WTC11 (cell line): ENCODE measurements around the gene PRAME. TPM values are rescaled to one million over a fixed set of nuclear protein-coding genes. Genes with fewer than 3 reads are reported as not detected.

Source experiments
- ATAC-seq: fragments of 200-7000 bp; cut with Tn5 transposase; 2 replicates; pipeline ENCODE4 v1.10.0; 2021; ENCODE audit warnings: mild to moderate bottlenecking, moderate library complexity
- CTCF ChIA-PET: fragments of 300-600 bp; sonication (Branson Sonifier 250); formaldehyde crosslinking; loops from one replicate; lab custom pipeline; 2021; ENCODE audit warnings: antibody characterized with exemption; lab: Charles Lee
- POLR2A ChIA-PET: fragments of 350-600 bp; sonication (Branson Sonifier 250); formaldehyde crosslinking; loops from one replicate; lab custom pipeline; 2021; ENCODE audit warnings: antibody characterized with exemption; lab: Charles Lee
- DNase-seq: peaks from one replicate; pipeline ENCODE4 v3.0.0; 2021; ENCODE audit warnings: low spot score
- H3K27ac Mint-ChIP-seq: 2 replicates; pipeline ENCODE4 v1.8.0; 2021; ENCODE audit warnings: mixed read lengths
- H3K27me3 Mint-ChIP-seq: 2 replicates; pipeline ENCODE4 v1.8.0; 2021; ENCODE audit warnings: low read depth, mild to moderate bottlenecking, moderate library complexity, mixed read lengths
- H3K36me3 Mint-ChIP-seq: 2 replicates; pipeline ENCODE4 v1.8.0; 2021; ENCODE audit warnings: mixed read lengths
- H3K4me1 Mint-ChIP-seq: 2 replicates; pipeline ENCODE4 v1.8.0; 2022; ENCODE audit warnings: mixed read lengths
- H3K4me3 Mint-ChIP-seq: 2 replicates; pipeline ENCODE4 v1.8.0; 2021; ENCODE audit warnings: mild to moderate bottlenecking, moderate library complexity, mixed read lengths
- H3K9me3 Mint-ChIP-seq: 2 replicates; pipeline ENCODE4 v1.8.0; 2021; ENCODE audit warnings: mixed read lengths
- ATF1 ChIP-seq: sonication (generic); formaldehyde crosslinking; IDR thresholded peaks from 2 replicates; pipeline ENCODE4 v1.8.1; 2023; ENCODE audit warnings: mild to moderate bottlenecking, moderate library complexity, missing genetic modification reagents
- CBFB ChIP-seq: sonication (generic); formaldehyde crosslinking; IDR thresholded peaks from 2 replicates; pipeline ENCODE4 v1.8.1; 2022; ENCODE audit warnings: mild to moderate bottlenecking, low read depth, missing genetic modification reagents
- CREM ChIP-seq: sonication (generic); formaldehyde crosslinking; IDR thresholded peaks from 2 replicates; pipeline ENCODE4 v1.8.1; 2022; ENCODE audit warnings: mild to moderate bottlenecking, missing genetic modification reagents, moderate library complexity
- EMX1 ChIP-seq: fragments of 250-450 bp; sonication (Bioruptor Pico); IDR thresholded peaks from 2 replicates; pipeline ENCODE4 v1.8.0; 2021; ENCODE audit warnings: mild to moderate bottlenecking
- ETV6 ChIP-seq: sonication (generic); formaldehyde crosslinking; IDR thresholded peaks from 2 replicates; pipeline ENCODE4 v1.8.1; 2022; ENCODE audit warnings: mild to moderate bottlenecking, missing genetic modification reagents
- FOXP1 ChIP-seq: sonication (generic); formaldehyde crosslinking; IDR thresholded peaks from 2 replicates; pipeline ENCODE4 v1.8.0; 2022; ENCODE audit warnings: missing genetic modification reagents, mild to moderate bottlenecking, moderate library complexity, borderline replicate concordance
- GABPB1 ChIP-seq: sonication (generic); formaldehyde crosslinking; IDR thresholded peaks from 2 replicates; pipeline ENCODE4 v1.8.1; 2023; ENCODE audit warnings: mild to moderate bottlenecking, missing genetic modification reagents
- KAT7 ChIP-seq: sonication (generic); formaldehyde crosslinking; IDR thresholded peaks from 2 replicates; pipeline ENCODE4 v1.8.1; 2023; ENCODE audit warnings: missing genetic modification reagents, mild to moderate bottlenecking, borderline replicate concordance
- NFE2L1 ChIP-seq: sonication (generic); formaldehyde crosslinking; IDR thresholded peaks from 2 replicates; pipeline ENCODE4 v1.8.1; 2023; ENCODE audit warnings: missing genetic modification reagents
- NR3C1 ChIP-seq: sonication (generic); formaldehyde crosslinking; conservative IDR thresholded peaks from 2 replicates; pipeline ENCODE4 v1.8.1; 2023; ENCODE audit warnings: low read depth, mild to moderate bottlenecking, missing genetic modification reagents
- RORB ChIP-seq: fragments of 250-450 bp; sonication (Bioruptor Pico); IDR thresholded peaks from 2 replicates; pipeline ENCODE4 v1.9.0; 2021; ENCODE audit warnings: mild to moderate bottlenecking
- SMAD3 ChIP-seq: sonication (generic); formaldehyde crosslinking; IDR thresholded peaks from 2 replicates; pipeline ENCODE4 v1.8.0; 2022; ENCODE audit warnings: missing genetic modification reagents, mild to moderate bottlenecking, borderline replicate concordance
- TEAD1 ChIP-seq: sonication (generic); formaldehyde crosslinking; IDR thresholded peaks from 2 replicates; pipeline ENCODE4 v1.8.0; 2022; ENCODE audit warnings: mild to moderate bottlenecking, missing genetic modification reagents
- TP53 ChIP-seq: sonication (generic); formaldehyde crosslinking; IDR thresholded peaks from 2 replicates; pipeline ENCODE4 v1.8.1; 2023; ENCODE audit warnings: mild to moderate bottlenecking, missing genetic modification reagents
- ZNF121 ChIP-seq: sonication (generic); formaldehyde crosslinking; IDR thresholded peaks from 2 replicates; pipeline ENCODE4 v1.8.0; 2023; ENCODE audit warnings: missing genetic modification reagents
- ZNF138 ChIP-seq: sonication (generic); formaldehyde crosslinking; conservative IDR thresholded peaks from 2 replicates; pipeline ENCODE4 v1.8.1; 2022; ENCODE audit warnings: mild to moderate bottlenecking, moderate library complexity, missing genetic modification reagents
- ZNF219 ChIP-seq: sonication (generic); formaldehyde crosslinking; IDR thresholded peaks from 2 replicates; pipeline ENCODE4 v1.8.0; 2023; ENCODE audit warnings: missing genetic modification reagents, mild to moderate bottlenecking, borderline replicate concordance
- ZNF416 ChIP-seq: fragments of 250-450 bp; sonication (Bioruptor Pico); IDR thresholded peaks from 2 replicates; pipeline ENCODE4 v1.9.0; 2021; ENCODE audit warnings: mild to moderate bottlenecking, inconsistent platforms
- total RNA-seq: library from RNA; stranded (reverse); gene quantifications from 3 replicates; pipeline ENCODE4 v1.2.3, GENCODE V29; 2021
- TF ChIP-seq, protein P1 (sequence below): sonication (generic); formaldehyde crosslinking; IDR thresholded peaks from 2 replicates; pipeline ENCODE4 v1.8.1; 2022; ENCODE audit warnings: low read depth, missing genetic modification reagents, borderline replicate concordance
- TF ChIP-seq, protein P2 (sequence below): sonication (generic); formaldehyde crosslinking; conservative IDR thresholded peaks from 2 replicates; pipeline ENCODE4 v1.8.1; 2022; ENCODE audit warnings: mild to moderate bottlenecking, missing genetic modification reagents
- TF ChIP-seq, protein P3 (sequence below): sonication (generic); formaldehyde crosslinking; IDR thresholded peaks from 2 replicates; pipeline ENCODE4 v1.8.1; 2023; ENCODE audit warnings: mild to moderate bottlenecking, moderate library complexity, missing genetic modification reagents
- TF ChIP-seq, protein P4 (sequence below): sonication (generic); formaldehyde crosslinking; IDR thresholded peaks from 2 replicates; pipeline ENCODE4 v1.8.0; 2022; ENCODE audit warnings: mild to moderate bottlenecking, missing genetic modification reagents

The PRAME gene
- total RNA-seq, 1 experiment from 2014 or later: 1.5 TPM

DNA sequence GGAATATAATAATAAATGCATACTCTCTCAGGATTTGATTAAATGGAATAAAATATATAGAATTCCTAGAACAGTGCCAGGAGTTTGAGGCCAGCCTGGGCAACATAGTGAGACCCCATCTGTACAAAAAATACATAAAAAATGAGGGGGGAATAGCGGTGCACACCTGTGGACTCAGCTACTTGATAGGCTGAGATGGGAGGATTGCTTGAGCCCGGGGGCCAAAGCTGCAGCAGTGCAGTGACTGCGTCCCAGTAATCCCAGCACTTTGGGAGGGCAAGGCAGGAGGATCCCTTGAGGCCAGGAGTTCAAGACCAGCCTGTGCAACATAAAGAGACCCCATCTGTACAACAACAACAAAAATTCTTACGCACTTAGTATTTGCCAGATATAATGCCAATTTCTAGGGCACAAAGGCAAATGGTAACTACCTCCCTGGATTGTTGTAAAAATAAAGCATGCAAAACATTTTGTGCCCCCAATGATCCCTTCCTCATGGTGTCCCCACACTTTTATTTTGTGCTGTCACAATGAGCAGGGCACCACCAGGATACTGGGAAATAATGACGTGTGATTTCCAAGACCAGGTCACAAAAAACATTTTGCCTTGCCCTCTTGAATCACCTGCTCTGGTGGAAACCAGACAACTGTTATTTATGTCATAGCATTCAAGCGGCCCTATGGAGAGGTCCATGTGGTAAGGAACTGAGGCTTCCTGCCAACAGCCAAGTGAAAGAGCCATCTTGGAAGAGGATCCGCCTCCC is 20.7 kb downstream of the PRAME start:
- Mint-ChIP-seq H3K9me3 (peaks cover 7% of the 10 kb centered on the region), H3K27ac (no peak overlapping the region), H3K27me3 (peaks cover 91% of the 10 kb centered on the region), H3K4me1 (no peaks in the 10 kb centered on the region), H3K4me3 (no peak overlapping the region), H3K36me3 (no peaks in the 10 kb centered on the region)
- ChIA-PET POLR2A (no interaction called here), CTCF (interaction anchor here (0.8 to 1.1 kb wide), 2 partner anchors 30 to 38 kb away, joined by 3 to 4 read pairs; partner anchors contain the start of gene ZNF280B)
- ATAC-seq: no peak
- TF ChIP-seq GABPB1 (CRISPR knock-in tag) (no peak), ETV6 (CRISPR knock-in tag) (no peak), EMX1 (CRISPR knock-in tag) (no peak), ATF1 (CRISPR knock-in tag) (no peak), FOXP1 (CRISPR knock-in tag) (no peak), KAT7 (CRISPR knock-in tag) (no peak)
- DNase-seq: no peak

DNA sequence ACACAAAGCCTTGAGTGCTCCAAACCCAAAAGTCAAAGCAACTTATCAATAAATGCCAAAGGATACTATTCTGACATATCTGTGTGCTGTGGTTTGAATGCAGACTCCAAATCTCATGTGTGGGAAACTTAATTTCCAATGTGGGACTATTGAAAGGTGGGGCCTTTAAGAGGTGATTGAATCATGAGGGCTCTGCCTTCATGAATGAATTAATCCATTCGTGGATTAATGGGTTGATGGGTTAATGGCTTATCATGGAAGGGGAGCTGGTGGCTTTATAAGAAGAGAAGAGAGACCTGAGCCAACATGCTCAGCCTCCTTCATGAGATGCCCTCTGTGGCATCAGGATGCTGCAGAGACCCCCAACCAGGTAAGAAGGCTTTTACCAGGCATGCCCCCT is 22.1 kb downstream of the PRAME start:
- Mint-ChIP-seq H3K4me3 (no peak overlapping the region), H3K9me3 (peaks cover 7% of the 10 kb centered on the region), H3K4me1 (no peaks in the 10 kb centered on the region), H3K27ac (no peak overlapping the region), H3K36me3 (no peaks in the 10 kb centered on the region), H3K27me3 (peaks cover 86% of the 10 kb centered on the region)
- POLR2A ChIA-PET: no interaction called here
- CTCF ChIA-PET: no interaction called here
- DNase-seq (no peak), ATAC-seq (no peak)
- TF ChIP-seq TEAD1 (CRISPR knock-in tag) (no peak), ZNF121 (CRISPR knock-in tag) (no peak), ZNF416 (CRISPR knock-in tag) (no peak), NFE2L1 (CRISPR knock-in tag) (no peak), NR3C1 (no peak), ATF1 (CRISPR knock-in tag) (no peak), GABPB1 (CRISPR knock-in tag) (no peak), SMAD3 (CRISPR knock-in tag) (no peak), TP53 (CRISPR knock-in tag) (no peak)
- TF ChIP-seq, protein P1, sequence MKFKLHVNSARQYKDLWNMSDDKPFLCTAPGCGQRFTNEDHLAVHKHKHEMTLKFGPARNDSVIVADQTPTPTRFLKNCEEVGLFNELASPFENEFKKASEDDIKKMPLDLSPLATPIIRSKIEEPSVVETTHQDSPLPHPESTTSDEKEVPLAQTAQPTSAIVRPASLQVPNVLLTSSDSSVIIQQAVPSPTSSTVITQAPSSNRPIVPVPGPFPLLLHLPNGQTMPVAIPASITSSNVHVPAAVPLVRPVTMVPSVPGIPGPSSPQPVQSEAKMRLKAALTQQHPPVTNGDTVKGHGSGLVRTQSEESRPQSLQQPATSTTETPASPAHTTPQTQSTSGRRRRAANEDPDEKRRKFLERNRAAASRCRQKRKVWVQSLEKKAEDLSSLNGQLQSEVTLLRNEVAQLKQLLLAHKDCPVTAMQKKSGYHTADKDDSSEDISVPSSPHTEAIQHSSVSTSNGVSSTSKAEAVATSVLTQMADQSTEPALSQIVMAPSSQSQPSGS (CRISPR knock-in tag): no peak
- TF ChIP-seq, protein P2, sequence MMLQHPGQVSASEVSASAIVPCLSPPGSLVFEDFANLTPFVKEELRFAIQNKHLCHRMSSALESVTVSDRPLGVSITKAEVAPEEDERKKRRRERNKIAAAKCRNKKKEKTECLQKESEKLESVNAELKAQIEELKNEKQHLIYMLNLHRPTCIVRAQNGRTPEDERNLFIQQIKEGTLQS: no peak
- TF ChIP-seq, protein P3, sequence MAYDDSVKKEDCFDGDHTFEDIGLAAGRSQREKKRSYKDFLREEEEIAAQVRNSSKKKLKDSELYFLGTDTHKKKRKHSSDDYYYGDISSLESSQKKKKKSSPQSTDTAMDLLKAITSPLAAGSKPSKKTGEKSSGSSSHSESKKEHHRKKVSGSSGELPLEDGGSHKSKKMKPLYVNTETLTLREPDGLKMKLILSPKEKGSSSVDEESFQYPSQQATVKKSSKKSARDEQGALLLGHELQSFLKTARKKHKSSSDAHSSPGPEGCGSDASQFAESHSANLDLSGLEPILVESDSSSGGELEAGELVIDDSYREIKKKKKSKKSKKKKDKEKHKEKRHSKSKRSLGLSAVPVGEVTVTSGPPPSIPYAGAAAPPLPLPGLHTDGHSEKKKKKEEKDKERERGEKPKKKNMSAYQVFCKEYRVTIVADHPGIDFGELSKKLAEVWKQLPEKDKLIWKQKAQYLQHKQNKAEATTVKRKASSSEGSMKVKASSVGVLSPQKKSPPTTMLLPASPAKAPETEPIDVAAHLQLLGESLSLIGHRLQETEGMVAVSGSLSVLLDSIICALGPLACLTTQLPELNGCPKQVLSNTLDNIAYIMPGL (CRISPR knock-in tag): no peak
- TF ChIP-seq, protein P4, sequence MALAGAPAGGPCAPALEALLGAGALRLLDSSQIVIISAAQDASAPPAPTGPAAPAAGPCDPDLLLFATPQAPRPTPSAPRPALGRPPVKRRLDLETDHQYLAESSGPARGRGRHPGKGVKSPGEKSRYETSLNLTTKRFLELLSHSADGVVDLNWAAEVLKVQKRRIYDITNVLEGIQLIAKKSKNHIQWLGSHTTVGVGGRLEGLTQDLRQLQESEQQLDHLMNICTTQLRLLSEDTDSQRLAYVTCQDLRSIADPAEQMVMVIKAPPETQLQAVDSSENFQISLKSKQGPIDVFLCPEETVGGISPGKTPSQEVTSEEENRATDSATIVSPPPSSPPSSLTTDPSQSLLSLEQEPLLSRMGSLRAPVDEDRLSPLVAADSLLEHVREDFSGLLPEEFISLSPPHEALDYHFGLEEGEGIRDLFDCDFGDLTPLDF: no peak

DNA sequence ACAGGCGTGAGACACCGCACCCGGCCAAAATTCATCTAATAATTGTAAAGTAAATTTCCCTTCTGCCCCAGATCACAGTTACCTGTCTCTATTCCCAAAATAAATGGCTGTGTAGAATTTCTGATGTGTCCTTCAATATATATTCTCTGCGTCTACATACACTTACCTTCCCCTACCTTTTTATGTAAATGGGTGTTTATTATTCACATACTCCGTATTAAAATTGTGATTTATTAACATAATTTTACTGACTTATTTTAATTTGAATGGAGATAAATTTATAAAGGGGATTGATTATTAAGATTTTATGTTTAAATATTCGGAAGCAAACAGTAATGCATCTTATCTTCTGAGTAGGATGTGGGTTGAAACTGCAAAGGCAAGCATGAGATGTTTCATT is 22.6 kb downstream of the PRAME start:
- H3K4me1 Mint-ChIP-seq: no peaks in the 10 kb centered on the region
- peaks cover 7% of the 10 kb centered on the region for H3K9me3 Mint-ChIP-seq
- CTCF ChIA-PET: no interaction called here
- DNase-seq (no peak), ATAC-seq (no peak)
- H3K27me3 Mint-ChIP-seq: peaks cover 86% of the 10 kb centered on the region
- H3K36me3 Mint-ChIP-seq: no peaks in the 10 kb centered on the region
- no peak overlapping the region for H3K27ac Mint-ChIP-seq
- no peak for TF ChIP-seq CREM
- no peak for TF ChIP-seq RORB (CRISPR knock-in tag)
- TF ChIP-seq TEAD1 (CRISPR knock-in tag): no peak
- TF ChIP-seq FOXP1 (CRISPR knock-in tag): no peak
- TF ChIP-seq ZNF219 (CRISPR knock-in tag): no peak
- no peak for TF ChIP-seq ZNF138 (CRISPR knock-in tag)
- TF ChIP-seq CBFB: no peak
- no peak overlapping the region for H3K4me3 Mint-ChIP-seq
- POLR2A ChIA-PET: no interaction called here
